ENCODE data around the gene IDH3G.

IDH3G gene

DNA sequence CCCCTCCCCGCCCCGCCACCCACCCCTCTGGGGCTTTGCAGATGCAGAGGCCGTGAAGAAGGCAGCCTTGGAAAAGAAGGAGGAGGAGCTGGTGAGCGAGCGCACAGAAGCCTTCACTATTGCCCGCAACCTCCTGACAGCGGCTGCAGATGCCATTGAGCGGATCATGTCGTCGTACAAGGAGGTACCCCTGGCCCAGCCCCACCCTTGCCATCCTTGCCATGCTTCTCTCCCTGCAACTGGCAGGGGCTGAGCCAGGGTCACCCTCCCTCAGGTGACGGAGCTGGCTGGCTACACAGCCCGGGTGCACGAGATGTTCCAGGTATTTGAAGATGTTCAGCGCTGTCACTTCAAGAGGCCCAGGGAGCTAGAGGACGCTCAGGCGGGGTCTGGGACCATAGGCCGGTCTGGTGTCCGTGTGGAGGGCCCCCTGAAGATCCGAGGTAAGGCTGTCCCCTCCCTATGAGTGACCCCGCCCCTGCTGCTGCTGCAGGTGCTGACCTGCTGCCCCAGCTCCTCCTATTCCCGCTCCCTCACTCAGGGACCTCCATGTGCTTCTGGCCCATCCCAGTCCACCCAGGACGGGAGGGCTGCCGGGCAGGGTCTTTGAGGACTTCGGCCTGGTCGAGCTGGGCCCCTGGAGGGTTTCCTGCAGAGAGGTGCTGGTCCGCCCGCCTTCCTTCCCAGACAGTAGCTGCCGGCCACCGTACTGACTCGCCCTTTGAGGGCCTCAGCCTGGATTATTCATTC lies 57.9 kb downstream of the IDH3G start:
- DNase-seq (ENCODE audit: extremely low read depth in 1 of 2, low read depth in 1 of 2): no peak

All from activated CD8-positive, alpha-beta memory T cell treated with anti-CD3 and anti-CD28 coated beads for 1 hour (primary cell).